Common myeloid progenitor, CD34-positive (primary cell): ENCODE measurements around the gene OBSCN.

Experiments
- CTCF ChIA-PET: fragments of 350-600 bp; sonication (Branson Sonifier 250); formaldehyde crosslinking; loops from one replicate; lab custom pipeline; 2021; ENCODE audit warnings: antibody characterized with exemption; lab: Charles Lee
- POLR2A ChIA-PET: fragments of 350-600 bp; sonication (Branson Sonifier 250); formaldehyde crosslinking; loops from one replicate; lab custom pipeline; 2021; ENCODE audit warnings: antibody characterized with exemption; lab: Charles Lee
- DNase-seq, 3 donors: peaks; one replicate each; pipeline versions ENCODE4 v3.0.0 to v3.0.0-alpha.2; 2013
- H3K27ac ChIP-seq, 2 experiments: 1 replicate in 1 of 2; 2 replicates in 1 of 2; pipeline ENCODE4 v1.7.0; 2013; ENCODE audit warnings: inconsistent platforms in 2 of 2, low read length in 2 of 2, mild to moderate bottlenecking in 2 of 2, low read depth in 1 of 2, moderate library complexity in 1 of 2; ENCODE audit not compliant: severe bottlenecking in 2 of 2, insufficient read depth in 1 of 2, poor library complexity in 1 of 2
- H3K27me3 ChIP-seq, 5 experiments: replicated peaks in 2 of 5; 1 replicate in 3 of 5; 2 replicates in 2 of 5; pipeline versions ENCODE4 v1.6.1 to v1.7.0; 2013; ENCODE audit warnings: low read length in 4 of 5, mild to moderate bottlenecking in 2 of 5, moderate library complexity in 2 of 5, inconsistent platforms in 1 of 5; ENCODE audit not compliant: insufficient read depth in 5 of 5, control insufficient read depth in 4 of 5
- H3K36me3 ChIP-seq, 4 experiments: 1 replicate in 2 of 4; 2 replicates in 2 of 4; pipeline versions ENCODE4 v1.6.1 to v1.7.0; 2013; ENCODE audit warnings: low read length in 3 of 4, control low read depth in 1 of 4, mild to moderate bottlenecking in 1 of 4; ENCODE audit not compliant: control insufficient read depth in 4 of 4, insufficient read depth in 4 of 4
- H3K4me1 ChIP-seq, 4 experiments: 1 replicate in 3 of 4; 2 replicates in 1 of 4; pipeline versions ENCODE4 v1.6.1 to v1.7.1; 2013; ENCODE audit warnings: low read length in 3 of 4, mild to moderate bottlenecking in 3 of 4, control low read depth in 1 of 4, inconsistent platforms in 1 of 4, moderate library complexity in 1 of 4; ENCODE audit not compliant: control insufficient read depth in 4 of 4, insufficient read depth in 4 of 4; ENCODE audit errors: control extremely low read depth in 1 of 4
- H3K4me3 ChIP-seq, 7 experiments: 1 replicate in 4 of 7; 2 replicates in 3 of 7; pipeline versions ENCODE4 v1.5.1 to v1.7.0; 2013; ENCODE audit warnings: mild to moderate bottlenecking in 7 of 7, low read length in 6 of 7, moderate library complexity in 6 of 7, inconsistent platforms in 2 of 7, low read depth in 2 of 7, control low read depth in 1 of 7; ENCODE audit not compliant: insufficient read depth in 4 of 7, control insufficient read depth in 1 of 7; ENCODE audit errors: extremely low read depth in 1 of 7
- H3K9me3 ChIP-seq, 5 experiments: 1 replicate in 4 of 5; 2 replicates in 1 of 5; pipeline versions ENCODE4 v1.6.1 to v1.7.1; 2013; ENCODE audit warnings: low read length in 4 of 5, mild to moderate bottlenecking in 2 of 5, inconsistent platforms in 1 of 5, low read depth in 1 of 5, moderate library complexity in 1 of 5; ENCODE audit not compliant: control insufficient read depth in 4 of 5, insufficient read depth in 2 of 5; ENCODE audit errors: control extremely low read depth in 1 of 5
- whole genome bisulfite sequencing: methylation state at CpG from one replicate; pipeline ENCODE4 v1.1.5; 2013; ENCODE audit not compliant: insufficient coverage; 5-methylcytosine and 5-hydroxymethylcytosine counted together

OBSCN gene

DNA sequence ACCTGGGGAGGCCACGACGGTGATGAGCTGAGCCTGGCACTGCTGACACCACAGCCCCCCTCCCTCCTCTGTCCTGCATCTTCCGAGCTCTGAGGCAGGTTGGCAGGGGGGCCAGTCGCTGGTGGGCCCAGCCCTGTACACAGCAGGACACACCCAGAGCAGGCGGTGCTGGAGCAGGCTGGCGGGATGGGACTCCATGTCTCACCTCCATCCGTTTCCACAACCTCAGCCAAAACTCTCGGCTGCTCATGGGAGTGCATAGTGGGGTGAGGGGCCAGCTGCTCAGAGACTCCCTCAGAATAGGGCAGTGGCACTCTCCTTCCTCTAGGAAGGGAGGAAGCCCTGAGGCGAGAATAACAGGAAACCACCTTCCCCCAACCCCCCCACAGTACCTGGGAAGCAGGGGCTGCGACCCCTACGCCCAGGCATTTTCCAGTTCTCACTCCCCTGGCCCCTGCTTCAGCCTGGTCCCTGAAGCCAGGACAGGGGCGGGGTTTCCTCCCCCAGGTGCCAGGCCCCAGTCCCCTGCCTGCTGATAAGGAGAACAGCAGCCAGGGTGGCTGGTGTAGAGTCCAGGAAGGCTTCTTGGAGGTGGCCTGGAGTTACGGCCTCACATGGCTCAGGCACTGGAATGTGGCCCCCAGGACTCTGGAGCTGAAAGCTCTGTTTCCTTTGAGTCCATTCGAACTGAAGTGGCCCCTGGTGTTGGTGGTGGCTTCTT, 45.4 kb upstream of the OBSCN start:
- Histone ChIP-seq H3K9me3 (no peaks in the 10 kb centered on the region), H3K4me3 (peak overlapping the region in 3 of 7 experiments; percentile 19 to 40 (median 39)), H3K4me1 (peaks cover 6 to 54% (median 47%) of the 10 kb centered on the region in 4 experiments), H3K27ac (no peak overlapping the region), H3K36me3 (peaks cover 0 to 5% (median 0%) of the 10 kb centered on the region in 4 experiments), H3K27me3 (no peaks in the 10 kb centered on the region)
- WGBS, result 13% methylated on average over 9 of the region's 14 CpGs
- POLR2A ChIA-PET, result interaction anchor here (1.0 kb wide), 1 partner anchor 8 kb away, joined by 3 read pairs; no protein-coding TSS in a partner anchor
- DNase-seq, result no peak
- CTCF ChIA-PET, result interaction anchor here (0.9 to 9.6 kb wide), 5 partner anchors 10 to 161 kb away, joined by 3 to 136 read pairs (median 3); partner anchors contain the start of gene GUK1

- H3K27ac ChIP-seq, result no peak overlapping the region
- WGBS, result 30% methylated on average over 25 of the region's 30 CpGs
Observed at GRCh38 chr1:228163007-228163753, 44.7 kb upstream of the OBSCN start.

GRCh38 chr1:228163776-228164519, 43.9 kb upstream of the OBSCN start:
- H3K9me3 ChIP-seq, result no peaks in the 10 kb centered on the region
- POLR2A ChIA-PET, result interaction anchor here (2.6 kb wide), 1 partner anchor 23 kb away, joined by 10 read pairs; the partner anchor contains the start of gene GUK1
- H3K36me3 ChIP-seq, result peaks cover 0 to 5% (median 0%) of the 10 kb centered on the region in 4 experiments
- WGBS, result 92% methylated on average over 8 of the region's 10 CpGs
- no peak overlapping the region for H3K4me3 ChIP-seq
- H3K27me3 ChIP-seq, result no peaks in the 10 kb centered on the region
- DNase-seq, result no peak
- CTCF ChIA-PET, result interaction anchor here (0.7 to 9.6 kb wide), 7 partner anchors 12 to 162 kb away, joined by 3 to 136 read pairs (median 7); partner anchors contain the start of gene GUK1
- H3K27ac ChIP-seq, result no peak overlapping the region
- peaks cover 6 to 50% (median 45%) of the 10 kb centered on the region in 4 experiments for H3K4me1 ChIP-seq

More at GRCh38 chr1:228163007-228163753, 44.7 kb upstream of the OBSCN start:
- ChIA-PET POLR2A (interaction anchor here (1.0 to 2.6 kb wide), 2 partner anchors 9 to 23 kb away, joined by 3 to 10 read pairs; partner anchors contain the start of gene GUK1), CTCF (interaction anchor here (0.7 to 9.6 kb wide), 5 partner anchors 11 to 162 kb away, joined by 3 to 136 read pairs (median 3); partner anchors contain the start of gene GUK1)
- H3K36me3 ChIP-seq, result peaks cover 0 to 5% (median 0%) of the 10 kb centered on the region in 4 experiments
- H3K4me1 ChIP-seq, result peaks cover 6 to 50% (median 45%) of the 10 kb centered on the region in 4 experiments
- H3K27me3 ChIP-seq, result no peaks in the 10 kb centered on the region
- DNase-seq, result peak in 1 of 3 donors; percentile 23
- no peaks in the 10 kb centered on the region for H3K9me3 ChIP-seq
- peak overlapping the region in 3 of 7 experiments; percentile 19 to 40 (median 39) for H3K4me3 ChIP-seq

GRCh38 chr1:228164561-228165371, 43.1 kb upstream of the OBSCN start:
- DNase-seq, result peak in 2 of 3 donors; percentile 59 to 65
- ChIA-PET POLR2A (interaction anchor here (0.7 to 2.6 kb wide), 7 partner anchors 8 to 217 kb away, joined by 3 to 10 read pairs (median 3); partner anchors contain the start of gene GUK1), CTCF (interaction anchor here (0.6 to 9.6 kb wide), 9 partner anchors 8 to 159 kb away, joined by 3 to 136 read pairs (median 7); partner anchors contain the start of gene GUK1)
- WGBS, result 55% methylated on average over 19 of the region's 20 CpGs
- H3K4me1 ChIP-seq, result peaks cover 6 to 50% (median 45%) of the 10 kb centered on the region in 4 experiments
- H3K27ac ChIP-seq, result peak overlapping the region; percentile 40 to 78
- H3K27me3 ChIP-seq, result no peaks in the 10 kb centered on the region
- H3K4me3 ChIP-seq, result peak overlapping the region; percentile 42 to 84 (median 65)
- no peaks in the 10 kb centered on the region for H3K9me3 ChIP-seq
- no peaks in the 10 kb centered on the region for H3K36me3 ChIP-seq

GRCh38 chr1:228165372-228166169, 42.3 kb upstream of the OBSCN start, which contains the start of gene IBA57:
Gene IBA57, plus strand, starts transcription at chr1:228165804. Its CDS starts 13 bp downstream, at chr1:228165817.
- peak within 1 kb of the TSS; percentile 49 to 88 (median 70) for H3K4me3 ChIP-seq
- peaks cover 6 to 50% (median 45%) of the 10 kb centered on the region in 4 experiments for H3K4me1 ChIP-seq
- ChIA-PET POLR2A (interaction anchor here (0.6 to 2.6 kb wide), 9 partner anchors 8 to 218 kb away, joined by 3 to 10 read pairs (median 3); partner anchors contain the start of gene GUK1), CTCF (interaction anchor here (0.6 to 9.6 kb wide), 9 partner anchors 9 to 65 kb away, joined by 3 to 136 read pairs (median 7); partner anchors contain the start of gene GUK1)
- WGBS, result 0% methylated on average over 64 of the region's 93 CpGs
- peak within 1 kb of the TSS; percentile 94 to 97 for H3K27ac ChIP-seq
- H3K27me3 ChIP-seq, result no peaks in the 10 kb centered on the region
- peak; percentile 99 for DNase-seq
- no peaks in the 10 kb centered on the region for H3K36me3 ChIP-seq
- no peaks in the 10 kb centered on the region for H3K9me3 ChIP-seq
